DMS79 treated with DMSO at 0.1 percent for 48 hours (cell line): Measurements from ENCODE around the gene TSFM.
"Not testable (repeated sequence)": the region's sequence is repeated elsewhere in the genome, so short reads cannot be mapped to it uniquely, and the experiment has no call there.

Experiments
- DNase-seq: peaks from one replicate; lab custom pipeline; 2025; lab: John Stamatoyannopoulos, UW

The TSFM gene

GRCh38 chr12:57815177-57816000 is 32.8 kb downstream of the TSFM start:
- DNase-seq = peak; percentile 86

- DNase-seq = no peak
Observed at GRCh38 chr12:57816001-57816854, 33.6 kb downstream of the TSFM start.

DNA sequence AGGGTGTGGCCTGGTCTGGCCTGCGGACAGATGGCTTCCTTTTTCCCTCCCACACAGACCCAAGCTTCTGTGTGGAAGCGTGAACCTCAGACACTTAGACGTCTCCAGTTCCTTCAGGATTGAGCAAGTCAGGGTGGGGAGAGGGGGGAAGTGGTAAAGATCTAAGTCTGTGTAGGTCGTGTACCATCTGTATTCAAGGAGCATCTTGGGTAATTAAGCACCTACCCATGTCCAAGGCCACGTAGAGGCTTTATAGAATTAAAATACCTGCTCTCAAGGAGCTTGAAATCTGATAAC is 34.2 kb downstream of the TSFM start:
- DNase-seq = no peak

DNA sequence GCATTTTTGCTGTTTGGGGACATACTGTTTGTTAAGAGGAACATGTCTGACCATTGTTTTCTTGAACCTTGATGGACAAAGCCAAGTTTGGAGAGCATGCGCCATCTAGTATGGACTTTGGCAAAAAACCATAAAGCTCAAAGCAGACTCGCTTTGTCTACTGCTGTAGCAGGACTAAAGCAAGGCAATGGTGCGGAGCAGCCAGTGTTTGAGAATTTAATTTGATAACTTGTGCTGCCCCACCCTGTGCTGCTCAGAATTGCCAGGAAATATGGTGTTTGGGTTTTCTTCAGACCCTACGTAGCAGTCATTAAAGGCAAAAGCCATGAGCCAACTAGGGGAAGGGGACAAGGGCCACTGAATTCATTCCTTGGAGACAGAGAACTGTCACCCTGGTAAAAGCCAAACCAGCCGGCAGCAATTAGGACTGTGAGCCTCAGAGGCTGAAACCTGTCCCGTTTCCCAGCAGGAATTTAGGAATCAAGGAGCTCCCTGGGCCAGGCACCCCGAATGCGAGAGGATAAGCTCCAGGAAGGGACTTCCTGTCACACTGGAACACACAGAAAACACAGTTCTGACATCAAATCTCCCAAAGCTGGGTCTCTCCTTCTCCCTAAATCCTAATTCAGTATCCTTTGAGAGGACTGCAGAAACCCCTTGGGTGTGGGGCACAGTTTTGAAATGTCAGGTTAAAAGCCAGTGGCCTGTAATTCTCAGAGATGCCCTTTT is 34.8 kb downstream of the TSFM start:
- no peak for DNase-seq

DNA sequence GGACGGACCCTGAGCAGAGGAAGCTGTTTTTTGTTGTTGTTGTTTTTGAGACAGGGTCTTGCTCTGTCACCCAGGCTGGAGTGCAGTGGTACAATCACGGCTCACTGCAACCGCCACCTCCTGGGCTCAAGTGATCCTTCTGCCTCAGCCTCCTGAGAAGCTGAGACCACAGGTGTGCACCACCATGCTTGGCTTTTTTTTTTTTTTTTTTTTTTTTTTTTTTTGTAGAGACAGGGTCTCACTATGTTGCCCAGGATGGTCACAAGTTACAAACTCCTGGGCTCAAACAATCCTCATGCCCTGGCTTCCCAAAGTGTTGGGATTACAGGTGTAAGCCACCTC is 35.4 kb downstream of the TSFM start:
- not testable (repeated sequence) for DNase-seq

- not testable (repeated sequence) for DNase-seq
Observed at GRCh38 chr12:57820119-57820518, 37.5 kb downstream of the TSFM start.

DNA sequence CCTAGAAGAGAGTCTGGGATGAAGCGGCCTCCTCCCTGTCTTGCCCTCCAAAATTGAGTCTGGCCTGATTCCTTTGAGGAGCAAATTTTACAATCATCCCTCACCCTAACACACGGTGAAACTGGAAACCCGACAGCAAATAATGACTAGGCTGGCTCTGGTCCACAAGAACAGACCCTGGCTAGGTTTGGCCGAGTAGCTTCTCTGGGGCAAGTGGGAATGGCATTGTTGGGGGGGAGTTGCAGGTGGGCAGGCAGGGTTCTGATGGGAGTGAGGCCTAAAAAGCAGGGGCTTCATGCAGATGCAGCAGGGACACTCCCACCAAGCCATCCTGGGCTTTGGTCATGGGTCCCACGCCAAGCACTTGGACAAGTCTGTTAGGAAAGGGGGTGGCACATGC is 38.4 kb downstream of the TSFM start:
- not testable (repeated sequence) for DNase-seq

DNA sequence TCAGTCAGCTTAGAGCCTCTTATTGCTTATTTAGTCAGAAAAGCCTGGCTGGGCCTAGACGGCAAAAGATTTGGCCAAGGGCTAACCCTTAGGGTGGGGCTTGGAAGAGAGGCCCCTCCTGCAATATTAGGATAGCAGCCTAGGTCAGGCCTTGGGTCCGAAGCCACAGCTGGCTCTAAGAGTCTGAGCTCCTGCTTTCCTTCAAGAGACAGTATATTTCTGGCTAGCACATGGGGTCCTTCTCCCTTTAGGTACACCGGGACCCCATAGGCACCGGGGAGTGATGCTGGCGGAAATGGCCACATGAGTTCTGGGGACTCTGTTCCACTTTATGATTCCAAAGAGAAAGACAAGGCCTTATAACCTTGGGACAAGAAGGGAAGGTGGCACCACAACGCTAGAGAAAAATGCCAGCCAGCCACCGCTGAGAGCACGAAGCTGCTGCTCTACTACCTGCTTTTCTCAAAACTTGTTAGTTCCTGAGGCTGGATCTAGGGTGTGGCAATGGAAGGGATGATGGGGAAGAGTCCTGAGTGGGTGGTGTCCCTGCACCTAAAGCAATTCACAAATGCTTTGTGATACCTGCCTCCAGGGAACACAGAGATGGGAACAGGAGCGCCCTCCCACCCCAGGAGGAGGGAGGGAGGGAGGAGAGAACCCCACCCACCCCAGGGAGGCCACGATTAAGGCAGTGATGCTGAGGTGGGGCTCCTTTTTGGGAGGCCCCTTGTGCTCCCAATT is 39.1 kb downstream of the TSFM start:
- no peak for DNase-seq

- DNase-seq = no peak
Observed at GRCh38 chr12:57822392-57823130, 40.0 kb downstream of the TSFM start.

DNA sequence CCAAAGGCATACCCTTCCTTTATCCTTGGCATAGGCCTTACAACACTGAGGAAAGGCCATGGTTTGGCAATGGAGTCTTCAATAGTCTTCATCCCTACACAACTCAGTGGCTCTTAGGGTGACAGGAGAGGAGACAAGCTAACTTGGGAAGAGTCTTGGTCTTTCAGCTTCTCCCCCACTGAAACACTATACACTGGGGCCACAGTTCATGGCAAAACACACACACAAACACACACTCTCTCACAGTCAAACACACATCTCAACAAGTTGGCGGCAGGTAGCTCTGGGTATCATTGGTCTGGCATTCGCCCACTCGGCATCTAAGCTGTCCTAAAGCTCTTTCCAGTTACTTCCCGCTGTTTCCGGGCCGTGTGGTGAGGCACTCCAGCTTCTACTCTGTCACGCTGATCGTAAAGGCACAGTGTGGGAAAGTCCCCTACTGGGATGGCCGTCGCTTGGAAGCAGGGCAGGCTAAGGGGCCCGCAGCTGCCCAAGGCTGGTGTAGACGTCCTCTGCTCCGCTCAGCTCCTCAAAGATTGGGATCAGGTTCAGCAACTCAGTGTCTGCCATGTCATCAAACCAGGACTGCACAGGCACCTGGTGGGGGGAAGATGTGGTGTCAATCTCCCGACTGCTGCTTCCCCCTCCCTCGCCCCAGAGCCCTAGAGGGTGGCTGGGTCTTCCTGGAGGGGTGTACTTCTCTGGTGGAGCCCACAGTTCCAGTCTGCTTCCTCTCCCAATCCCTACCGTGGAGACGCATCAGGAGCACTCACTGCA is 40.7 kb downstream of the TSFM start:
- DNase-seq = no peak

DNA sequence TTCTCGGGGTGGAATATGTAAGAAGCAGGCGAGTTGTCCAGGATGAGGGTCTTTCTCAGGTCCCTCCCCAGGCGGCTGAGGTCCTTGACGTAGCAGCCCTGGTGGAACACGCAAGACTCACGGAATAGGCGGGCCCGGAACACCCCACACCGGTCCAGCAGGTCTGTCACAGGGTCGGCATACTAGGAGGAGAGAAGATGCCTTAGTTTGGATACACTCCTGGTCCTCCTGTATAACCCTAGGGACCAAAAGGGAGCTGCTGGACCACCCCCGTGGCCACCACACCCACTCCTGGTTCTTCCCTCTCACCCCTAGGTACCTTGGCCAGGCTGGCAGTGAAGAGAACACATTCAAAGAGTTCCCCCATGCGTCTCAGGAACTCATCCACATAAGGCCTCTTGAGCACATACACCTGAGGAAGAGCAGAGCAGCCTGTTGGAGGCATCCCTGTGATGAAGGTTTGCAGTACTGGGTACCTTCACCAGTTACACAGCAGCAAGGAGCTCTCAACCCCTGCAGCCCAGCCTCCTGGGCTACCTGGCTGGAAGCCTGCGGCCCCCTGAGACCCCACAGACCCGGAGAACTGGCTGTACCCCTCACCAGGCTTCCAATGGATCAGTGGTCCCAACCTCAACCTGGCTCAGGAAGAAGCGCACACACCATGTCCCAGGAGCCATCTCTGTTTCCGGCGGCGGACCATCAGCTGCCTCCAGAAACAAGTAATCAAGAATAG is 41.5 kb downstream of the TSFM start:
- no peak for DNase-seq

GRCh38 chr12:57825451-57825850 is 42.9 kb downstream of the TSFM start:
- no peak for DNase-seq

- no peak for DNase-seq
Observed at GRCh38 chr12:57826400-57826799, 43.8 kb downstream of the TSFM start.

DNA sequence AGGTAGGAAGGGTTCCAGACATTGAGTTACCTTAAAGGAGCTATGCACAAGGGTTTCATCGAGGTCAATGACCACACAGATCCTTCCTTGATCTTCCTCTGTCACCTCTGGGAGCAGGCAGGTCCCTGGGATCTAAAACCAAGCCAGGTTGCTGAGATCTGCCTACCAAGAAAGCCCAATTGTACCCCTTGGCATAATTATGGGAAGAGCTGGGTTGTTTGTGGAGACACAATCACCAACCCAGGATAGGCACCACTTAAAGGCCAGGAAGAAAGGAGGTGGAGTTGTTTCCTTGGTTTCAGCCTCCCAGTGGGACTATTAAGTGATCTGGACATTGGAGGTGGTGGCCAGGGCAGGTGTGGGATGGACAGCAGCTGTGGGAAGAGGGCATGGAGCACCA is 44.4 kb downstream of the TSFM start:
- DNase-seq = no peak

- DNase-seq = no peak
Observed at GRCh38 chr12:57829025-57829777, 46.6 kb downstream of the TSFM start.

DNA sequence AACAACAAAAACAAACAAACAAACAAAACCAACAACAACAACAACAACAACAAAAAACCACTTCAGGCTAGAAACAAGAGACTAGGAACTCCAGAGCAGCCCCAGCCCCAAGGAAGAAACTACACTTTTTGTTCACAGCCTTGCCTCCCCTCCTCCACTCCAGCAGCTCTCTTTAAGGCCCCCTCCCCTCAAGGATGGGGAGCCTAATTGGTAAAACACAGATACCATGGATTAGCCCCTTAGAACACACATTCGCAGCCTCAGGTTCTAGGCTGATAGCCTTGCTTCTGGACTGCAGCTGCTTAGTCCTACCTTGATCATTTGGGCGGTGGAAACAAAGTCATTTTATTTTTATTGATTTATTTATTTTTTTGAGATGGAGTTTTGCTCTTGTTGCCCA is 47.8 kb downstream of the TSFM start:
- DNase-seq = no peak

- no peak for DNase-seq
Observed at GRCh38 chr12:57832966-57833365, 50.4 kb downstream of the TSFM start.

DNA sequence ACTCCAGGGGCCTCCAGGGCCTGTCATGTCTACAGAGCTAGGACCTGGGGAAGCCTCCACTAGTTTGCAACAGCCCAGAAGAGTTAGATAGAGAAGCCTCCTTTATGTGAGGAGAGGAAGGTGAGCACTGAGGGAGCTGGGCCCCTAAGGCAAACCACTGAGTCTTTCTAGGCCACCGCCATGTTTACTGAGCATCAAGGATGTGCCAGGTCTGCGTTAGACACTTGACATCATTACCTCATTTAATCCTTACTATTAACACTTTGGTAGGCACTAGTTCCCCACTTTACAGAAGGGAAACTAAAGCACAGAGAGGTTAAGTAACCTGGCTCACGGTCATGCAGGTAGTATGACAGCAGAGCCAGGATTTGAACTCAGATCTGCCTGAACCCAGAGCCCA is 51.1 kb downstream of the TSFM start:
- DNase-seq = no peak
